CD4-positive, CD25-positive, alpha-beta regulatory T cell (primary cell): ENCODE data around the gene F10. TPM values are rescaled to one million over a fixed set of nuclear protein-coding genes. Genes with fewer than 3 reads are reported as not detected.

Experiments
- ATAC-seq, 2 donors: fragments of 150-1000 bp; cut with Tn5 transposase; one replicate each; pipeline ENCODE4 v1.10.0; 2021; ENCODE audit warnings: low read depth in 2 of 2, moderate number of reproducible peaks in 2 of 2, moderate library complexity in 1 of 2
- DNase-seq, 3 donors: peaks; one replicate each; pipeline versions ENCODE4 v3.0.0 to v3.0.0-alpha.2; 2012 to 2022; ENCODE audit warnings: mixed read lengths in 1 of 3
- H3K27ac ChIP-seq: one replicate; pipeline ENCODE4 v1.7.0; 2013; ENCODE audit warnings: mild to moderate bottlenecking, low read length; ENCODE audit not compliant: insufficient read depth, poor library complexity, severe bottlenecking
- H3K27me3 ChIP-seq: one replicate; pipeline ENCODE4 v1.7.0; 2013; ENCODE audit warnings: low read length; ENCODE audit not compliant: control insufficient read depth, insufficient read depth
- H3K36me3 ChIP-seq: one replicate; pipeline ENCODE4 v1.7.0; 2013; ENCODE audit warnings: mild to moderate bottlenecking, low read length, moderate library complexity; ENCODE audit not compliant: control insufficient read depth, insufficient read depth
- H3K4me1 ChIP-seq: 2 replicates; pipeline ENCODE4 v1.7.0; 2013; ENCODE audit warnings: mild to moderate bottlenecking, low read length; ENCODE audit not compliant: insufficient read depth, control insufficient read depth, poor library complexity, severe bottlenecking
- H3K4me3 ChIP-seq: one replicate; pipeline ENCODE4 v1.7.0; 2013; ENCODE audit warnings: low read depth, mild to moderate bottlenecking, low read length, moderate library complexity
- H3K9me3 ChIP-seq, 2 experiments: 1 replicate in 1 of 2; 2 replicates in 1 of 2; pipeline ENCODE4 v1.7.0; 2013; ENCODE audit warnings: low read length in 2 of 2, mild to moderate bottlenecking in 1 of 2, moderate library complexity in 1 of 2; ENCODE audit not compliant: control insufficient read depth in 2 of 2
- H3K27ac Mint-ChIP-seq, 3 donors: one replicate each; pipeline ENCODE4 v1.8.0; 2020 to 2022; ENCODE audit warnings: mild to moderate bottlenecking in 3 of 3, mixed read lengths in 3 of 3, moderate library complexity in 2 of 3
- H3K27me3 Mint-ChIP-seq: one replicate; pipeline ENCODE4 v1.8.0; 2022; ENCODE audit warnings: mild to moderate bottlenecking, mixed read lengths
- H3K36me3 Mint-ChIP-seq: one replicate; pipeline ENCODE4 v1.8.0; 2020; ENCODE audit warnings: mixed read lengths
- H3K4me1 Mint-ChIP-seq, 4 donors: one replicate each; pipeline ENCODE4 v1.8.0; 2020 to 2022; ENCODE audit warnings: mixed read lengths in 4 of 4, mild to moderate bottlenecking in 1 of 4
- H3K4me3 Mint-ChIP-seq, 4 donors: one replicate each; pipeline ENCODE4 v1.8.0; 2020 to 2022; ENCODE audit warnings: mild to moderate bottlenecking in 4 of 4, mixed read lengths in 4 of 4, moderate library complexity in 3 of 4
- H3K9me3 Mint-ChIP-seq, 7 donors: one replicate each; pipeline ENCODE4 v1.8.0; 2020 to 2022; ENCODE audit warnings: mixed read lengths in 7 of 7, mild to moderate bottlenecking in 3 of 7, moderate library complexity in 2 of 7
- polyA plus RNA-seq, 4 donors: library from polyadenylated mRNA; unstranded; fragments of 300-500 nt; fragmentation: Illumina TruSeq; gene quantifications; one replicate each; pipeline ENCODE4 v1.2.3, GENCODE V29; 2021
- total RNA-seq: library from RNA; stranded (reverse); gene quantifications from one replicate; pipeline ENCODE4 v1.2.3, GENCODE V29; 2022

Gene F10
- total and polyA plus RNA-seq, 5 donors from 2014 or later = 0.11 TPM; not detected in 4

DNA sequence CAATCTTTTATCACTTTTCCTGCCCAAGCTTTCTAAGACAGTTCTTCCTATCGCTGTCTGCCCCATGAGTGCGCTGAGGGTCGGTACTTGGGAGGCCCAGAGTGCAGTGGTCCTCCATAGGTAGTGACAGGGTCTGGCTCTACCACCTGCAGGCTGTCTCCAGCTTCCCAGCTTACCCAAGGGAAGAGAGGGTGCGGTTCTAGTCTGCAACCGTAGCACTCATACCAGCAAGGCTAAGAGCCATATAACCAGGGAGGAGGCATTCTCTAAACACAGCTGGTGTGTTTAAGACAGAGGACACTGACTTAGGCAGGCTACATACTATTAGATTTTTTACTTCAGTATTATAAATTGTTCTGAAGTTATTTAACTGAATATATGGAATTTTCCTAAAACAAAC, 44.1 kb downstream of the F10 start:
- DNase-seq (no peak), ATAC-seq (no peak)
- Mint-ChIP-seq H3K4me3 (no peak overlapping the region), H3K9me3 (peaks cover 0 to 7% (median 0%) of the 10 kb centered on the region in 7 donors), H3K27me3 (no peaks in the 10 kb centered on the region), H3K27ac (no peak overlapping the region), H3K36me3 (peaks cover 22% of the 10 kb centered on the region), H3K4me1 (peaks cover 0 to 29% (median 16%) of the 10 kb centered on the region in 4 donors)
- Histone ChIP-seq H3K27ac (no peak overlapping the region), H3K27me3 (no peaks in the 10 kb centered on the region), H3K9me3 (peaks cover 0 to 1% of the 10 kb centered on the region in 2 experiments), H3K4me1 (peaks cover 7% of the 10 kb centered on the region), H3K4me3 (no peak overlapping the region), H3K36me3 (peaks cover 2% of the 10 kb centered on the region)

DNA sequence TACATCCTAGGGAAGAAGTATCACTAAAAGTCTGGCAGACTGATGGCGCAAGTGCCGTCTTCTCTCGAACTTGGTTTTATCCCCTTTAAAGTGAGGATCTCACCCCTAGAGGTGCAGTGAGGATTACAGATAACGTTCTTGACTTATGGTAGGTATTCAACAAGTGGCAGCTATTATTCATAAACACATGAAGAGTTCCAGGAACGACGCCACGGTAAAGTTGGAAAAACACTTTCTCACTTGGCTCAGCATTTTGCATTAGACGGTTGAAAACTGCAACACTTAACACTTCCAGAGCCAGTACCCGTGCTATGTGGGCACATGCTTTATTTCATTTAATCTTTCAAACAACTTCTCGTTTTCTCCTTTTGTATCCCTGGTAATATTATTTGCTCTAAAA, 44.6 kb downstream of the F10 start:
- no peak for ATAC-seq
- Mint-ChIP-seq H3K4me1 (peaks cover 0 to 29% (median 16%) of the 10 kb centered on the region in 4 donors), H3K4me3 (no peak overlapping the region)

DNA sequence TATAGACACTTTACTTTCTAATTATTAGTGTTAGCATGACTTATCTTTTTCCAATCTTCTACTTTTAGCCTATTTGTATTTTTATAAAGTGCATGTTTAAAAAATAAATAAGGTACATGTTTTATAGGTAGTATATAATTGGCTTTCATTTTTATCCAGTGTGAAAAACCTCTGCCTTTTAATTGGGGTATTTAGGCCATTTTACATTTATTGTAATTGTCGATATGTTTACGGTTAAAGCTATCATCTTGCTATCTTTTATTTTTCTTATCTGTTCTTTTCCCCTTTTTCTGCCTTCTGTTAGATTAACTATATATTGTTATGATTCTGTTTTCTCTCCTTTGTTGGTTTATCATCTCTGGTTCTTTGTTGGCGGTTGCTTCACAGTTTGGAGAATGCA, 45.0 kb downstream of the F10 start:
- Mint-ChIP-seq H3K4me3 (no peak overlapping the region), H3K9me3 (peaks cover 0 to 7% (median 0%) of the 10 kb centered on the region in 7 donors), H3K27ac (no peak overlapping the region), H3K36me3 (peaks cover 22% of the 10 kb centered on the region), H3K4me1 (peaks cover 0 to 29% (median 16%) of the 10 kb centered on the region in 4 donors), H3K27me3 (no peaks in the 10 kb centered on the region)
- no peak for ATAC-seq
- Histone ChIP-seq H3K9me3 (peaks cover 0 to 1% of the 10 kb centered on the region in 2 experiments), H3K36me3 (peaks cover 2% of the 10 kb centered on the region), H3K4me1 (peaks cover 7% of the 10 kb centered on the region), H3K27ac (no peak overlapping the region), H3K4me3 (no peak overlapping the region), H3K27me3 (no peaks in the 10 kb centered on the region)
- no peak for DNase-seq

More for the DNA sequence above, 44.6 kb downstream of the F10 start:
- peaks cover 0 to 7% (median 0%) of the 10 kb centered on the region in 7 donors for H3K9me3 Mint-ChIP-seq
- Histone ChIP-seq H3K27me3 (no peaks in the 10 kb centered on the region), H3K9me3 (peaks cover 0 to 1% of the 10 kb centered on the region in 2 experiments), H3K4me3 (no peak overlapping the region), H3K36me3 (peaks cover 2% of the 10 kb centered on the region), H3K27ac (no peak overlapping the region), H3K4me1 (peaks cover 7% of the 10 kb centered on the region)
- H3K36me3 Mint-ChIP-seq = peaks cover 22% of the 10 kb centered on the region
- H3K27ac Mint-ChIP-seq = no peak overlapping the region
- H3K27me3 Mint-ChIP-seq = no peaks in the 10 kb centered on the region
- no peak for DNase-seq

DNA sequence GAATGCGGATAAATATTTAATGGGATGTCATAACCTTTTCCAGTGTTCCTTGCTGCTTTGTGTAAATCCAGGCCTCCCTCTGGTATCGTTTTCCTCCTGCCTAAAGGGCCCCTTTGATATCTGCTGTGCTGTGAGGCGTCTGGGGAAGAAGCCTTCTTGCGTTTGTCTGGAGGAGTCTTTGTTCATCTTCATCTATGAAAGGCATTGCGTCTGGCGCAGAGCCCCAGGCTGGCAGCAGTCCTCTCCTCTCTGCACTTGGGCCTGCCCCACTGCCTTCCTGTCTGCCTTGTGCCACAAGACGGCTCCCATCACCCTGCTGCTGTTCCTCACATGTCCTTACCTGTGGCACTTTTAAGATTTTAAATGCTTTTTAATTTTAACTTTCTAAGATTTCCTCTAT, 45.6 kb downstream of the F10 start:
- H3K4me3 ChIP-seq = no peak overlapping the region
- peaks cover 0 to 1% of the 10 kb centered on the region in 2 experiments for H3K9me3 ChIP-seq
- Mint-ChIP-seq H3K9me3 (peaks cover 0 to 7% (median 0%) of the 10 kb centered on the region in 7 donors), H3K36me3 (peaks cover 22% of the 10 kb centered on the region), H3K4me3 (no peak overlapping the region), H3K4me1 (peaks cover 0 to 26% (median 15%) of the 10 kb centered on the region in 4 donors), H3K27ac (peak overlapping the region in 1 of 3 donors; percentile 72), H3K27me3 (no peaks in the 10 kb centered on the region)
- H3K27ac ChIP-seq = no peak overlapping the region
- peaks cover 2% of the 10 kb centered on the region for H3K36me3 ChIP-seq
- peaks cover 7% of the 10 kb centered on the region for H3K4me1 ChIP-seq
- DNase-seq = no peak
- no peak for ATAC-seq
- no peaks in the 10 kb centered on the region for H3K27me3 ChIP-seq

DNA sequence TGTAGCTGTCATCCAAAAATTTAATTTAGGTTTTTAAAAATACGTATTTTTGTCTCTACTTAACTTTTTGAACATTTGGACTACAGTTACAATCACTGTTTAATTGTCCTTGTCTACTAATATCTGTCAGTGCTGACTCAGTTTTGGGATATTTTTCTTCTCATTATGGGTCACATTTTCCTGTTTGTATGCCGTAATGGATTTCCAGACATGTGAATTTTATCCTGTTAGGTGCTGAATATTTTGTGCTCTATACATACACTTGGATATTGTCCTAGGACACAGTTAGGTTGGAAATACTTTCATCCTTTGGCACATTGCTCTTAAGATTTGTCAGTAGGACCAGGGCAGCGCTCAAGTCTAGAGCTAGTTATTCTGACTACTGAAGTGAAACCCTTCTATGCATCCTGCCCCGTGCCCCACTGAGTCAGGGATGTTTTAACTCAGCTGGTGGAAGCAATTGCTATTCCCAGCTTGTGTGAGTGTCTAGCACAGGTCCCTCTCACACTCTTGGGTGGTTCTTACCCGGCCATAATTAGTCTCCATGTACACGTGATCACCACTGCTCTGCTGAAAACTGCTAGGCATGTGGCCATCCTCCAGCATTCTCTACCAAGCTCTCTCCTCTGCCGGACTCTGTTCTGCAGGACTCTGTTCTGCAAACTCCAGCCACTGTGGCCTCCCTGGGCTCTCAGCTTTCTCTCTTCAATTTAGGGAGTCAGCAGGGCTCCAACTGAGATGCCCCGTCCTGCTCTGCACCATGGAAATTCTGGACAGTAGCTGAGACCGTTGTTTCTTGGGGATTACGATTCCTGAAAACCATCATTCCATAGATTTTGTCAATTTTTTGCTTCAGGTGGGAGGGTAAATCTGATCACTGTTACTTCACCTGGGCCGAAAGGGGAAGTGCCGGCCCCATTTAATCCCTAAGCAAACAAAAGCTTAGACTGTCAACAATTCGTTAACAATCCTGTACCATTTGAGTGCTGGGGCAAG, 47.0 kb downstream of the F10 start:
- ATAC-seq (no peak), DNase-seq (no peak)
- H3K27ac Mint-ChIP-seq = peak overlapping the region in 1 of 3 donors; percentile 1
- peaks cover 0 to 19% (median 12%) of the 10 kb centered on the region in 4 donors for H3K4me1 Mint-ChIP-seq
- Histone ChIP-seq H3K4me1 (peaks cover 7% of the 10 kb centered on the region), H3K9me3 (peaks cover 0 to 1% of the 10 kb centered on the region in 2 experiments), H3K4me3 (no peak overlapping the region), H3K27ac (no peak overlapping the region), H3K36me3 (peaks cover 2% of the 10 kb centered on the region), H3K27me3 (no peaks in the 10 kb centered on the region)
- H3K4me3 Mint-ChIP-seq = no peak overlapping the region
- peaks cover 27% of the 10 kb centered on the region for H3K36me3 Mint-ChIP-seq
- peaks cover 0 to 7% (median 0%) of the 10 kb centered on the region in 7 donors for H3K9me3 Mint-ChIP-seq
- H3K27me3 Mint-ChIP-seq = no peaks in the 10 kb centered on the region

DNA sequence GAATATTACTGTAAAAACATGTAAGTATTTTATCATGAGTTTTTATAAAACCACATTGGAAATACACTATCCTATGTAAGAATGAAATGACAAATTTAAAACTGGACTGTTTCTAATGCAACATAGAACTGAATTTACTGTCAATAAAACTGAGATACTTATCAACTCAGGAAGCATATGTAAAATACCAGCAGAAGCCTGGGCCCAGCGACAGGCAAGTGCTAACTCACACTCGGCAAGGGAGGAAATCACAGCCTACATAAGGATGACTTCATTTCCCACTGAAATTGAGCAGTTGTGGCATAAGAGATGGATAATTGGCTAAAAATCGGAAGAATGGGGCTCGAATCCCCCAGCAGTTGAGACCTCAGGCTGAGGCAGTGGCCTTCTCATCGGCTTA, 47.9 kb downstream of the F10 start:
- Mint-ChIP-seq H3K4me3 (peak overlapping the region in 1 of 4 donors; percentile 73), H3K4me1 (peaks cover 0 to 14% (median 9%) of the 10 kb centered on the region in 4 donors), H3K36me3 (peaks cover 32% of the 10 kb centered on the region), H3K9me3 (peaks cover 0 to 7% (median 0%) of the 10 kb centered on the region in 7 donors), H3K27ac (no peak overlapping the region), H3K27me3 (no peaks in the 10 kb centered on the region)
- H3K27ac ChIP-seq = no peak overlapping the region
- H3K36me3 ChIP-seq = peaks cover 7% of the 10 kb centered on the region
- no peak for ATAC-seq
- DNase-seq = no peak
- H3K9me3 ChIP-seq = peaks cover 0 to 1% of the 10 kb centered on the region in 2 experiments
- H3K4me1 ChIP-seq = peaks cover 7% of the 10 kb centered on the region
- no peak overlapping the region for H3K4me3 ChIP-seq
- H3K27me3 ChIP-seq = no peaks in the 10 kb centered on the region

DNA sequence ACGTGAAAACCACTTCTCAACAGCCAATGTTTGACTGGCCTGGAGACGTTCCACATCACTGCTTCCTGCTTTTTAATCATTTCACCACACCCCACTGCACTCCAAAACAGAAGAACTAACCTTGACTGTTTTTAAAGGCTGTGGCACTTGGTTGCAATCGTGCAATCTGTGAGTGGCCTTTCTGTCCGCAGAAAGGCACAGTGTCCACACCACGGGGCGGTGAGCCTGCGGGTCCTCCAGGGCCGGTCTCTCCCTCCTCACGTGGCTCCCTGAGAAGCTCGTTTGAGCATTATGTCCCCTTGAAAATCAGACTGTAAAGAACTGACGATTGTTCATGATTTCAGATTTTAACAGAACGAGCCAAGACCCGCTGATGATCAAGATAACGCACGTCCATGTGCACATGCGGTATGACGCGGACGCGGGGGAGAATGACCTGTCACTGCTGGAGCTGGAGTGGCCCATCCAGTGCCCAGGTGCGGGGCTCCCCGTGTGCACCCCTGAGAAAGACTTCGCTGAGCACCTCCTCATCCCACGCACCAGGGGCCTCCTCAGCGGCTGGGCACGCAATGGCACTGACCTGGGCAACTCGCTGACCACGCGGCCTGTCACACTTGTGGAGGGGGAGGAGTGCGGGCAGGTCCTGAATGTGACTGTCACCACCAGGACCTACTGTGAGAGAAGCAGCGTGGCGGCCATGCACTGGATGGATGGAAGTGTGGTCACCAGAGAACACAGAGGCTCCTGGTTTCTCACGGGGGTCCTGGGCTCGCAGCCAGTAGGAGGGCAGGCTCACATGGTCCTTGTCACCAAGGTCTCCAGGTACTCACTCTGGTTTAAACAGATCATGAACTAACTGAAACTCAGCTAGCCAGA, 48.9 kb downstream of the F10 start:
- no peak overlapping the region for H3K27ac Mint-ChIP-seq
- Histone ChIP-seq H3K4me1 (peaks cover 11% of the 10 kb centered on the region), H3K27ac (no peak overlapping the region), H3K4me3 (no peak overlapping the region), H3K27me3 (no peaks in the 10 kb centered on the region), H3K9me3 (peaks cover 0 to 1% of the 10 kb centered on the region in 2 experiments), H3K36me3 (peaks cover 7% of the 10 kb centered on the region)
- peaks cover 0 to 7% (median 0%) of the 10 kb centered on the region in 7 donors for H3K9me3 Mint-ChIP-seq
- no peak for ATAC-seq
- DNase-seq = peak in 1 of 3 donors; percentile 21
- peaks cover 4 to 21% (median 11%) of the 10 kb centered on the region in 4 donors for H3K4me1 Mint-ChIP-seq
- no peaks in the 10 kb centered on the region for H3K27me3 Mint-ChIP-seq
- no peak overlapping the region for H3K4me3 Mint-ChIP-seq
- H3K36me3 Mint-ChIP-seq = peaks cover 39% of the 10 kb centered on the region
